Activated naive CD8-positive, alpha-beta T cell treated with anti-CD3 and anti-CD28 coated beads for 36 hours (primary cell): ENCODE measurements around the gene ITIH5. TPM values are rescaled to one million over a fixed set of nuclear protein-coding genes. Genes with fewer than 3 reads are reported as not detected.

Experiments used
- DNase-seq: peaks from one replicate; pipeline ENCODE4 v3.0.0; 2021
- H3K27ac Mint-ChIP-seq: one replicate; pipeline ENCODE4 v1.8.0; 2022; ENCODE audit warnings: mild to moderate bottlenecking, moderate library complexity, mixed read lengths
- H3K27me3 Mint-ChIP-seq: one replicate; pipeline ENCODE4 v1.8.0; 2022; ENCODE audit warnings: mild to moderate bottlenecking, mixed read lengths
- H3K36me3 Mint-ChIP-seq: one replicate; pipeline ENCODE4 v1.8.0; 2021; ENCODE audit warnings: mild to moderate bottlenecking, mixed read lengths
- H3K4me1 Mint-ChIP-seq: one replicate; pipeline ENCODE4 v1.8.0; 2021; ENCODE audit warnings: mixed read lengths
- H3K4me3 Mint-ChIP-seq: one replicate; pipeline ENCODE4 v1.8.0; 2022; ENCODE audit warnings: mild to moderate bottlenecking, moderate library complexity, mixed read lengths
- H3K9me3 Mint-ChIP-seq: one replicate; pipeline ENCODE4 v1.8.0; 2022; ENCODE audit warnings: mixed read lengths
- total RNA-seq, 2 experiments: library from RNA; stranded (reverse); gene quantifications; one replicate each; pipeline ENCODE4 v1.2.3, GENCODE V29; 2021

ITIH5 gene
- total RNA-seq, 2 experiments from 2014 or later, result not detected

DNA sequence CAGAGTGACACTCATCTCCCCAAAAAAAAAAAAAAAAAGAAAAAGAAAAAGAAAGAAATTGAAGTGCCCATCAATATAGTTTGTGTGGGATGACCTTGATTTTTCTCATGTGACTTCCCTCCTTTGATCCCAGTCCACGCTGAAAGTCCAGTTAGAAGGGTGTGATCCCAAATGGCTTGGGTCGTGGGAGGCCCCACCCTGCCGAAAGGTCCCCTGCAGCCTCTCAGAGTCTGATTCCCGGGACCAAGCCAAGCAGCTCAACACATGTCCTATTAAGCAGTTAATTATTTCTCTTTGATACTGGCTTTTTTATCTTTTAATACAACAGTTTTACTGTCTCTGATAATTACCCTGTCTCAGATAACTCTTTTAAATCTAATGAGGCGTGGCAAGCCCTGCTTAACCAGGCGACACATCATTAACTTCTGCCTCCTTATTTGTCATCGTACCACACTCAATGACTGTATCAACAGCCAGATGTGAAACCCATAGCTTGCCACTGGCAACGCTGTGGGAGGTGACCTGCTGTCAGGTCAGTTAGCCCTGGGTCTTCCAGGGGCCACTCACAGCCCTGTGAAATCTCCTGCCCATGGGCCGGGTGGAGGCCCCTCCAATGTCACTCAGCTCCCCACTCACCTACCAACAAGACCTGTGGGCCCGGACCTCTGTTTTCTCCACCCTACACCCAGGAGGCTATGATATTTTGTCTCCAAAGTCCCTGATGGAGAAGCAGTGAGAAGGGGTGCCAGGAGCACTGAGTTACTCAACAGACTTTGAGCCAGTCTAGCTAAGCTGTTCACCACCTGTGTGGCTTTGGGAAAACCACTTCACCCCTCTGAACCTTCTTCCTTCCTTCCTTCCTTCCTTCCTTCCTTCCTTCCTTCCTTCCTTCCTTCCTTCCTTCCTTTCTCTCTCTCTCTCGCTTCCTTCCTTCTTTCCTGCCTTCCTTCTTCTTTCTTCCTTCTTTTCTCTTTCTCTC lies 146.0 kb downstream of the ITIH5 start:
- DNase-seq, result no peak
- Mint-ChIP-seq H3K9me3 (no peaks in the 10 kb centered on the region), H3K4me3 (no peak overlapping the region), H3K4me1 (peaks cover 8% of the 10 kb centered on the region), H3K27me3 (no peaks in the 10 kb centered on the region), H3K36me3 (no peaks in the 10 kb centered on the region), H3K27ac (no peak overlapping the region)

DNA sequence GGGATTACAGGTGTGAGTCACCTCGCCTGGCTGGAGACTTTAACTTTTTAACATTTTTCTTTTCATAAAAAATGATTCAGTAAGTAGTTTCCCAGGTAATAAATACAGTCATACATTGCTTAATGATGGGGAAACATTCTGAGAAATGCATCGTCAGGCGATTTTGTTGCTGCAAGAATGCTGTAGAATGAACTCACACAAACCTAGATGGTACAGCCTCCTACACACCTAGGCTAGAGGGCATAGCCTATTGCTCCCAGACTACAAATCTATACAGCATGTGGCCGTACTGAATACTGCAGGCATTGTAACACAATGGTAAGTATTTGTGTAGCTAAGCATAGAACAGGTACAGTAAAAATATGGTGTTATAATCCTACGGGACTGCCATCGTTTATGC lies 147.4 kb downstream of the ITIH5 start:
- Mint-ChIP-seq H3K27me3 (no peaks in the 10 kb centered on the region), H3K4me3 (no peak overlapping the region), H3K36me3 (no peaks in the 10 kb centered on the region), H3K9me3 (no peaks in the 10 kb centered on the region), H3K4me1 (peaks cover 4% of the 10 kb centered on the region), H3K27ac (no peak overlapping the region)
- no peak for DNase-seq

DNA sequence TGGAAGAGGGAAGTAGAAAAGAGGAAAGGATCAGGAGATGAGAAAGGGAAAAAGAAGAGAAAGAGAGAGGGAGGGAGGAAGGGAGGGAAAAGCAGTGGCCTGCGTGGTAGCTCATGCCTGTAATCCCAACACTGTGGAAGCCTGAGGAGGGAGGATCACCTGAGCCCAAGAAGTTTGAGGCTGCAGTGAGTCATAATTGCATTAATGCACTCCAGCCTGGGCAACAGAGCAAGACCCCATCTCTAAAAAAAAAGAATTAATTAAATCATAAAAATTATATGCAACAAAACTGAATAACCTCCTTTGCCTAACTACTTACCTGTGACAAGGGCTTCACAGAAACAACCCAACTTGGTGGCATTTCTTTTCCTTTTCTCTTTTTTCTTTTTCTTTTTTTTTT lies 148.1 kb downstream of the ITIH5 start:
- H3K4me3 Mint-ChIP-seq, result no peak overlapping the region
- H3K4me1 Mint-ChIP-seq, result peaks cover 5% of the 10 kb centered on the region
- H3K27me3 Mint-ChIP-seq, result no peaks in the 10 kb centered on the region
- H3K9me3 Mint-ChIP-seq, result no peaks in the 10 kb centered on the region
- DNase-seq, result no peak
- H3K27ac Mint-ChIP-seq, result no peak overlapping the region
- no peaks in the 10 kb centered on the region for H3K36me3 Mint-ChIP-seq

- no peak for DNase-seq
- peaks cover 9% of the 10 kb centered on the region for H3K9me3 Mint-ChIP-seq
Measured at GRCh38 chr10:7515439-7515838, 151.3 kb downstream of the ITIH5 start.

GRCh38 chr10:7513936-7514335 lies 152.8 kb downstream of the ITIH5 start:
- no peak overlapping the region for H3K4me3 Mint-ChIP-seq
- H3K4me1 Mint-ChIP-seq, result peaks cover 16% of the 10 kb centered on the region

More at GRCh38 chr10:7515439-7515838, 151.3 kb downstream of the ITIH5 start:
- Mint-ChIP-seq H3K4me3 (no peak overlapping the region), H3K36me3 (no peaks in the 10 kb centered on the region), H3K27me3 (no peaks in the 10 kb centered on the region), H3K27ac (no peak overlapping the region), H3K4me1 (peaks cover 16% of the 10 kb centered on the region)

DNA sequence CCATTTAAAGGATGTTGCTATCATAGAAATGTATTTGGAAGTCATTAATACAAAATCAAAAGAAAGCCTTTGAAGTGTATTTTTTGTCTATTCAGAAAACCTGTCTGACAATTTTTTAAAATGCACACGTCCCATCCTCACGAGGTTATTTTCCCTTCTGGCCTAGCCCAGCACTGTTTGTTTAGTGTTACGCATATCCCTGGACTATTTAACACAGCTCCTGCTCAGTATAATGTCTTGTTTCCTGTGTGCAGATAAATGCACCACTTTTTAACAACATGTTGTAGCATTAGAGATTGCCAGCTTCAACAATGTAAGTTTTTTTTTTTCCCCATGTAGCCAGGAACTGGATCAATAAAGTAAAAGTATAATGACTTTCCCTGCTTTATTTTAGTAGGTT lies 153.3 kb downstream of the ITIH5 start:
- Mint-ChIP-seq H3K27ac (no peak overlapping the region), H3K36me3 (peaks cover 15% of the 10 kb centered on the region), H3K27me3 (no peaks in the 10 kb centered on the region), H3K4me3 (no peak overlapping the region), H3K9me3 (peaks cover 25% of the 10 kb centered on the region), H3K4me1 (peaks cover 20% of the 10 kb centered on the region)
- no peak for DNase-seq

More at GRCh38 chr10:7513936-7514335, 152.8 kb downstream of the ITIH5 start:
- H3K27ac Mint-ChIP-seq, result no peak overlapping the region
- DNase-seq, result no peak
- peaks cover 20% of the 10 kb centered on the region for H3K9me3 Mint-ChIP-seq
- H3K36me3 Mint-ChIP-seq, result peaks cover 10% of the 10 kb centered on the region
- no peaks in the 10 kb centered on the region for H3K27me3 Mint-ChIP-seq

GRCh38 chr10:7512487-7512886 lies 154.3 kb downstream of the ITIH5 start:
- H3K27ac Mint-ChIP-seq, result peak overlapping the region; percentile 52
- peaks cover 28% of the 10 kb centered on the region for H3K4me1 Mint-ChIP-seq
- peaks cover 30% of the 10 kb centered on the region for H3K9me3 Mint-ChIP-seq
- H3K27me3 Mint-ChIP-seq, result no peaks in the 10 kb centered on the region
- peak overlapping the region; percentile 40 for H3K4me3 Mint-ChIP-seq
- H3K36me3 Mint-ChIP-seq, result peaks cover 22% of the 10 kb centered on the region
- DNase-seq, result no peak

DNA sequence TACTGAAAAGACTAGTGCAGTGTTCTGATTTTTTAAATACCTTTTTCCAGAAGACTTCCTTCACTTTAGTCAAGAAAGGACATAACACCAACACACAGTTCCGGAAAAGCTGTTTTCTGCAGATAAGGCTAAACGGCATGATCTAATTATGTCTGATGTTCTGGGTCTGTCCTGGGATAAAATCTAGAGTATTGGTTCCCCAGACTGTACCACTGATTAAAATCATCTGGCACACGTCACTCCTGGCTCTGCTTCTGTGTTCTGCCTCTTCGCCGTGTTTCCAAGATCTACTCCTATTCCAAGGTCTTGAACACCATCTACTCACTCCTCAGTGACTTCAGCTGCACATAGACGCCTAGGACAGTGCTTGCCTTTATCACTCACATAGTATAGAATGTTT lies 155.2 kb downstream of the ITIH5 start:
- Mint-ChIP-seq H3K27ac (no peak overlapping the region), H3K9me3 (peaks cover 34% of the 10 kb centered on the region), H3K4me3 (no peak overlapping the region), H3K27me3 (no peaks in the 10 kb centered on the region), H3K4me1 (peaks cover 32% of the 10 kb centered on the region), H3K36me3 (peaks cover 23% of the 10 kb centered on the region)
- no peak for DNase-seq

Other genes starting within 250 kb of the ITIH5 start
- gene ITIH2, start 36.4 kb upstream of the ITIH5 start, total RNA-seq, result not detected
- 10 to 100 TPM; 15.6 to 15.7 TPM for gene KIN, start 121.0 kb upstream of the ITIH5 start, total RNA-seq
- 100 to 1,000 TPM; 322 to 324 TPM for gene ATP5F1C, start 121.2 kb upstream of the ITIH5 start, total RNA-seq
- gene TAF3, start 151.5 kb upstream of the ITIH5 start, total RNA-seq, result 10 to 100 TPM; 16.8 to 17.0 TPM